DLD1 (cell line): ENCODE measurements around the gene RPP21.

ENCODE experiments used
- in situ Hi-C: cut with HindIII; loops from 2 replicates; pipeline ENCODE4 v1.10.0; 2017; ENCODE audit warnings: low sequenced_read_pairs

Gene RPP21

DNA sequence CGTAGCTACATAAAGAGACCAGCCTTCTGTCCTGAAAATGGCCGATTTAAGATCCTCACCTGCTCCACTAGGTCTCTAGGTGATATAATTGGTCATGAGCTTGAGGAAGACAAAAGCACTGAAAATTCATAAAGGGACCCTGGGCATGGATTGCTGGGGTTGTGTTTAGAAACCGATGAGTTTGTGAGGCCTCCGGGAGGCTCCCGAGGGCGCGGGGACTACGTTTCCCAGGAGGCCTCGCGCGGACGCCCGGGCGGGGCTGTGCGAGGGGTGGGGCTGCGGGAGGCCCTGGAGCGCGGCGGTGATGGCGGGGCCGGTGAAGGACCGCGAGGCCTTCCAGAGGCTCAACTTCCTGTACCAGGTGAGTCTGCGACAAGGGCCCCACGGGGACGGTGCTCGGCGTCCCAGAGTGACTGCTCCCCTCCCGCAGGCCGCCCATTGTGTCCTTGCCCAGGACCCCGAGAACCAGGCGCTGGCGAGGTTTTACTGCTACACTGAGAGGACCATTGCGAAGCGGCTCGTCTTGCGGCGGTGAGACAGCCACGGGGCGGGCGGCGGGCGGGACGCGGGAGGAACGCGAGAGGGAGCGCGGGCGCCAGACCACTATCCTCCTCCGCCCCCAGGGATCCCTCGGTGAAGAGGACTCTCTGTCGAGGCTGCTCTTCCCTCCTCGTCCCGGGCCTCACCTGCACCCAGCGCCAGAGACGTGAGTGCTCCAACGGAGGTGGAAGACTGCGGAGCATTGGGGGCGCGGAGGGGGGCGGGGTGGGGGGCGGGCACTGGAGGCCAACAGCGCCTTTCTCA, at the start of gene RPP21:
TSS of gene RPP21 (plus strand) at position 289 of the 804 bp plus-strand sequence. CDS start at position 305, 16 bp downstream.
- in situ Hi-C loops, result no loop called here

DNA sequence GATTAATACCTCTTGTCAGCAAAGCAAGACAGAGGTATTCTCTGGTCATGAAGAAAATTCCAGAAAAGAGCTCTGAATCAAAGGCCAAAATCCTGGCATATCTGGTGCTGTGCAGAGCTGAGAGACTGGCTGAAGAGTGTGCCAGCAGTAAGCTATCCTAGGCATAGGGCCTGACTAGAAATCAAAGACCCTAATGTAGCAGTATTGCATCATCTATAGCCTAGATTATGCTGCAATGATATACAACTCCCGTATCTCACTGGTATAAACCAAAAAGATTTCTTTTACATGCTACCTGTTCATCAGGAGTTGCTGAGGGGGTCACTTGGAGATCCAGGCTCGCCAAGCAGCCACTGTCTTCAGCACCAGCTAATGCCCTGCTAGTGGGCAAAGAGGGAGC, 49.1 kb upstream of the RPP21 start:
- in situ Hi-C loops, result no loop called here

DNA sequence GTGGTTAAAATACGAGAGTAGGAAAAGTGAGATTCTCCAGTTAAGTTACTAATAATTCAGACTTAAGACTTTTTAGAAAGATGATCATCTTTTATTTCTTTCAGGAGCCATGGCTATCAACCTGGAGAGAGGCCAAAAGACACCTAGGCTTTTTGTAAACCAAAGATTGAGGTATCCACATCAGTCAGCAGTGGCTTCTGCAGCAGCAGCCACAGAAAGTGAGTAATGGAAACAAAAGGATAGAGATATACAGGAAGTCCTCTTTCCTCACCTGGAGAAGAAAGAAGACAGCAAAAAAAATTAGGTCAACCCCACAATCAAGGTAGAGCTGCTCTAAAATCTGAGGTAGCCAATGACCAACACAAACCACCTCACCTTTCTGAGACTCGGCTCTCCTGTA, 41.0 kb upstream of the RPP21 start:
- in situ Hi-C loops, result no loop called here

DNA sequence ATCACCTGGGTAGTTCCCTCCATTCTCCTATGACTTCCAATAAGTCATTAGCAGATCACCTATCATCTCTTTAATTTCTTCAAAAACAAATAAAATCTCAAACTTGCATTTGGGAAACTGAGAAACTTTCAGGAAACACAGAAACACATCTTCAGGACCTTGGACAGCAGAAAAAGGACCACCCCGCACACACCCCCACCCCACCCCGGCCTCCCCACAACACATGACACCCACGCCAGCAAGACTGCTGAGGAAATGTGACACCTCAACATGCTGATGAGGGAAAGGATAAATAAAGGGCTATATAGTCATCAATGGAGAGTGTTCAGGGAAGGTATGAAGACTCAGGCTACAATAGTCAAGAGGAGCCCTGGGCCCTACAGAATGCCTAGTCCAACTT, 33.9 kb upstream of the RPP21 start:
- in situ Hi-C loops, result no loop called here

DNA sequence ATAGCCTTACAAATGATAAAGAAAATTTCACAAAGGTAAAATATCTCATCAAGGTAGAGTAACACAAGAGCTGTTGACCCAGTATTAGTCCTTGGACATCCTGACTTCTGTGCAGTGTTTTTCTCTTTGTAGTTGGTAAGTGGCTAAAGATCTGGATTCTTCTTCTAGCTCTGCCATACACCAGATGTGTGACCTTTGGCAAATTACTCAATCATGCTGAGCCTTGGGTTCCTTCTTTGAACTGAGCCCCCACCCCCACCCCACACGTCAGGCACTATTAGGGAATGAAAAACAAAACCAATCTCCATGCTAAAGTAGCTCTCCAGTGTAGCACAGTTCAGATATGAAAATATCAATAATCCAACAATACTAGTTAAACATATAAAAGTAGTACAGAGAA, 33.3 kb upstream of the RPP21 start:
- in situ Hi-C loops, result no loop called here

DNA sequence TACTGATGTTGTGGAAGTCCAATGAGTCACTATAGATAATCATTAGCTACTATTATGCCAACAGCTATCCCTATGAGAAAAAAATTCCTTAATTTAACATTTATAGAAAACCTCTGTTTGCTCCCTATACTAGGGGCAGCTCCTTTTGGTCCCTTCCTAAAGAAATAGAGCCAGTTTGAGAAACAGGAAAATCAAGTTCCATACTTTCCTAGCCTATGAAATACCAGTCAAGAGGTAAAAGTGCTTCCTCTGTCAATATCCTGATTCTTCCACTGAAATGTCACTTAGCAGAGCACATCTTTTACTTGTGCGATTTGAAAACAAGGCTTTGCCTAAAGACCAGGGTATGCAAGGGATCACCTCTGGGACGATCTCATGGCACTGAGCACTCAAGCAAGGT, 32.7 kb upstream of the RPP21 start:
- in situ Hi-C loops, result no loop called here

DNA sequence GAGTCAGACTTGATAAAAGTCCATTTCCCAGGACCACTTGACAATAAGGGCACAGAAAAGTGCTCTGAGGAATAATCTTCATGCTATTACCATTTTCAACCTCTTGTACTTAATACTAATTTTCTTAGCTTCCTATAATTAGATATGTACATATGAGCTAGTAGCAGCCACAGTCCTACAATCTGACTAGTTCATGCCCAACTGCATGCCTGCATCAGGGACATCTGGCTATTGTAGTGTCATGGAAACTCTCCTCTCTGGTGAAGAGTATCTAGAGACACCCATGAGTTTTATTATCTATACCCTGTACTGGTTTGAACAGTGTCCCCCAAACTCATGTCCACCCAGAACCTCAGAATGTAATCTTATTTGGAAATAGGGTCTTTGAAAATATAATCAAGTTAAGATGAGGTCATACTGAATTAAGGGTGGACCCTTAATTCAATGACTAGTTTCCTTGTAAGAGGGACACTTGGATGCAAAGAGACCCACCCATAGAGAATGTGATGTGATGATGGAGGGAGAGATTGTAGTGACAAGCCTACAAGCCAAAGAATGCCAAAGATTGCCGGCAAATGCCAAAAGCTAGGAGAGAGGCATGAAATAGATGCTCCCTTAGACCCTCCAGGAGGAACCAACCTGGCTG, 32.2 kb upstream of the RPP21 start:
- in situ Hi-C loops, result no loop called here

DNA sequence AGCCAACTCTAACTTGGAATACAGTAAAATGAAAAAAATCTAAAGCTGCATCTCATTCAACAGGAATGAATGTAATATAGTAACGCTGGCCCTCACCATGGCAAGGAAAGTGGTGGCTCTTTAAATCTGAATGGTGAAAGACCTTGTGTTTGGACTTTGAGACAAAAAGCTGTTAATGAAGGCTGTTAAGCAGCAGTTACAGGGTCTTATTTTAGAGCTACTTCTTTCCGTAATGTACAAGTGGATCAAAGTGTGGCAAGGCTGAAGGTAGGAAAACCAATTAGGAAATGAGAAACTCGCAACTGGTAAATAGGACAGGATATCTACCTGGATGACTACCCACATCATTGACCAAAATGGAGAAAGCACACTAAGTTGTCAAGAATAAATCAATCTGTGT, 29.8 kb upstream of the RPP21 start:
- in situ Hi-C loops, result no loop called here

DNA sequence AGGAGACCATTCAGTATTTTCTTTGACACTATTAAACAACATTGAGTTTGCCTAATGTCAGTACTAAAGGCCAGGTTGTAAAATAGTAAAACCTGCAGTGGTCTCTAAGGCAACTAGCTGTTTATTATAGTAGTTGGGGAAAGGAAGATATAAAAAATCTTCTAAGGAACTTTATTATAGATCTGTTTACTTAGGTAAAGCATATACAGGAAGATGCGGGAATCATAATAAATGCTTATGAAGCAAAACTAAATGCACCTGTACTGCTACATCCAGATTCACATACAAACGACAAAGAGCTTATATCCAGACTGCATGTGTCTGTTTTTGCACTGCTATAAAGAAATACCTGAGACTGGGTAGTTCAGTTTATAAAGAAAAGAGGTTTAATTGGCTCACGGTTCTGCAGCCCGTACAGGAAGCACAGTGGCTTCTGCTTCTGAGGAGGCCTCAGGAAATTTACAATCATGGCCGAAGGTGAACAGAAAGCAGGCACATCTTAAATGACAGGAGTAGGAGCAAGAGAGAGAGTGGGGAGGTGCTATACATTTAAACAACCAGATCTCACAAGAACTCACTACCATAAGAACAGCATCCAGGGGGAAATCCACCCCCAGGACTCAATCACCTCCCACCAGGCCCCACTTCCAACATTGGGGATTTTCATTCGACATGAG, 26.9 kb upstream of the RPP21 start:
- in situ Hi-C loops, result no loop called here

DNA sequence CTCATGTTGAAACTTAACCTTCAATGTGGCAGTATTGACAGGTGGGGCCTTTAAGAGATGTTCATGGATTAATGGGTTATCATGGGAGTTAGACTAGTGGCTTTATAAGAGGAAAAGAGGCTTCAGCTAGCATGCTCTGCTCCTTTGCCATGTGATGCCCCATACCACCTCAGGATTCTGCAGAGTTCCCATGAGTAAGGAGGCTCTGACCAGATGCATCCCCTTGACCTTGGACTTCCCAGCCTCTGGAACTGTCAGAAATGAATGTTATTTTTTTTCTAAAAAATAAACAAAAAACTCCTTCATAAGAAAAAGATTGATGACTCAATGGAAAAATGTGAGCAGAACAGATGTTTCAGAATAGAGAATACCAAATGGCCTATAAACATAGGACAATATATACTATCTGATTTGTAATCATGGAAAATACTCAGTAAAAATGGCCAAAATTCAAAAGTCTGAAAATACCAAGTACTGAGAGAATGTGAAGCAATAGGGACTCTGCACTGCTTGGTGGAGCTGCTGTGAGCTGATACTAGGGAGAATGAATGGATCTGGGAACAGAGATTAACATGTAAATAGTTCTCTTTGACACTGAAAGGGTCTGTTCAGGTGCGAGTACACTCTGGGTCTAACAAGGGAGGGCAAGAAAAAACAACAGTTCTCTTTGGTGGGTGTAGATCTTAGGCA, 25.7 kb upstream of the RPP21 start:
- in situ Hi-C loops, result no loop called here

DNA sequence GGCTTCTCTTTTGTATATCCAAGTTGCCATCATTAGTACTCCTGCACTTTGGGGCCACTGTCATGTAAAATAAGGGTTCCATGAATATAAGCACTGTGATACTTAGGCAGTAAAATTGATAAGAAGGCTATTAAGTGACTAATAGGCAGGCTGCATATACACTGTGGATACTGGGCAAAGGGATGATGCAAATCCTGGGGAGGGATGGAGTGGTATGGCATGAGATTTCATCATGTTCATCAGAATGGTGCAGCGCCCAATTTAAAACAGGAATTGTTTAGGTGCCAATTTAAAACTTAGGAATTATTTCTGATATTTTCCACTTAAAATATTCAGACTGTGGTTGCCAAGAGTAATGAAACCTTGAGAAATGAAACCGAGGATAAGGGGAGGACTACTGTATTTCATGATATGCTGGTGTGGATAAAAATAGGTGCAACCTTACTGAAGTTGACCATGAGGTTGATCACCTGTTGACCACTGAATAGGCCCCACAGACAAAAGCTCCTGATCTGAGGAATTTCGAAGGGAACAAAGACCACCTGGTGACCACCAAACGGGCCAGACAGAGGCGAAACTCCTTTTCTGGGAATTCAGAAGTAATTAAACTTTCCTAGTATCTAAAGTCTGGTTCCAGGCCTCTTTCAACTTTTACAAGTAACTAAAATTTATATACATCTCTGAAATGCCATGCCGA, 23.1 kb upstream of the RPP21 start:
- in situ Hi-C loops, result no loop called here

DNA sequence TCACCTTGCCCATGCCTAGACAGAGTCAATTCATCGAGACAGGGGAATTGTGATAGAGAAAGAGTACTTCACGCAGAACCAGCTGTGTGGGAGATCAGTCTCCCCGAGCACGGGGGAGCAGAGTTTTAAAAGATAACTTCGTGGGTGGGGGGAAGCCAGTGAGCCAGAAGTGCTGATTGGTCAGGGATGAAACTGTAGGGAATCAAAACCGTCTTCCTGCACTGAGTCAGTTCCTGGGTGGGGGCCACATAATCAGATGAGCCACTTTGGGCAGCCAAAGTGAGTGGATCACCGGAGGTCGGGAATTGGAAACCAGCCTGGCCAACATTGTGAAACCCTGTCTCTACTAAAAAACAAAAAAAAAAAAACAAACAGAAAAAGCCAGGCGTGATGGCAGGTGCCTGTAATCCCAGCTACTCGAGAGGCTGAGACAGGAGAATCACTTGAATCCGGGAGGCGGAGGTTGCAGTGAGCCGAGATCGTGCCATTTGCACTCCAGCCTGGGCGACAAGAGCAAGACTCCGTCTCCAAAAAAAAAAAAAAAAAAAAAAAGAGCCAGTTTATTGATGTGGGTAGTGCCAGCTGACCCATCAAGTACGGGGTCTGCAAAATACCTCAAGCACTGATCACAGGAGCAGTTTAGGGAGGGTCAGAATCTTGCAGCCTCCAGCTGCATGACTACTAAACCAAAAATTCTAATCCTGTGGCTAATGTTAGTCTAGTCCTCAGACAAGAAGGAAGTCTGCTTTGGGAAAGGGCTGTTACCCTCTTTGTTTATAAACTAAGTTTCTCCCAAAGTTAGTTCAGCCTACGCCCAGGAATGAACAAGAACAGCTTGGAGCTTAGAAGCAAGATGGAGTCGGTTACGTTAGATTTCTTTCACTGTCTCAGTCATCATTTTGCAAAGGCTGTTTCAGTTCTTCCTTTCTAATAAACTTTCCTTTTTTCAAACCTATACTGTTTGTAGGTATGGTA, 22.1 kb upstream of the RPP21 start:
- in situ Hi-C loops, result no loop called here

DNA sequence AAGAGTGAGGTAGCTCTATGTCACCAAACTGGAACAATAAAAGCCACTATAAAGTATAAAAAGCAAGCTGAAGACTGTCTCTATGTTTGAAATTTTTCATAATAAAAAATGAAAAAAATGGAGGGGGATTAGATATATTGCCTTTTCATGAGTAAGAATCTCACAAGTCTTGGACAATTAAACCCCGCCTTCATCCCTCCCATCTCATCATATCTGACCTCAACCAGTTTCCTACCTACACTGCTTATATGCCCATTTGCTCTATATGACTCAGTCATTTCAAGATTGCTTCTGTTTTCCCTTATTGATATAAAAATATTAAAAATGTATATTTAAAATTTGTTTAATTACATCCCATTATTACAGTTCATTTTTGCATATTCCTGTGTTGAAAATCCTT, 21.1 kb upstream of the RPP21 start:
- in situ Hi-C loops, result no loop called here

DNA sequence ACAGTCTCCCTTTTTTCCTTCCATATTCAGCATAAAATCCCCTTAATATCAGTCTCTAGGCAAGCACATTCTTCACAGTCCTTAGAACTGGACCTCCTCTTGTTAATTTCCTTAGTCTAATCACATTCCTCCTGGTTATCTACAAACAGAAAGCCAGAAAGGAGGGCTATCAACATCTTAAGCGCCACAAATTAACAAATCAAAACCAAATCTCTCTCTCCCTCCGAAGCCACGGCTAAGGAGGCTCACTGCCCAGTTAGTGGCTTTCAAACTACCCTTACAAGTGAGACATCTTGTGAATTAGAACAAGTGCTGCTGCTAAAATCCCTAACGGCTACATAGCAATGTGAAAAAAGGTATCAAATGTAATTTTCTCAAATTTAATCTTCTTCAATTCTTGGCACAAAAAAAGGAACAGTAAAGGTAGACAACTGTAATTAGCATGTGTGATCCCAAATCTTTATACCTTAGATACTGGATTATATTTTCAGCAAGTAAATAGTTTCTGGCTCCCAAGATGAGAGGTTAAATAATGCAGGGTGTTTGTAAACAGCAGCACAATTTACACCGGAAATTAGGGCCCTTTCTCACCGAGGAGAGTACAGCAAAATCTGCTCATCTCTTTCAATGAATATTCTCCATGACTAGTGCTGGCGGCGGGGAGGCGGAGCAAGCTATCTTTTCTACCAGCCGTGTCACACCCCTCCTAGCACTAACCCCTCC, 19.6 kb upstream of the RPP21 start:
- in situ Hi-C loops, result no loop called here

DNA sequence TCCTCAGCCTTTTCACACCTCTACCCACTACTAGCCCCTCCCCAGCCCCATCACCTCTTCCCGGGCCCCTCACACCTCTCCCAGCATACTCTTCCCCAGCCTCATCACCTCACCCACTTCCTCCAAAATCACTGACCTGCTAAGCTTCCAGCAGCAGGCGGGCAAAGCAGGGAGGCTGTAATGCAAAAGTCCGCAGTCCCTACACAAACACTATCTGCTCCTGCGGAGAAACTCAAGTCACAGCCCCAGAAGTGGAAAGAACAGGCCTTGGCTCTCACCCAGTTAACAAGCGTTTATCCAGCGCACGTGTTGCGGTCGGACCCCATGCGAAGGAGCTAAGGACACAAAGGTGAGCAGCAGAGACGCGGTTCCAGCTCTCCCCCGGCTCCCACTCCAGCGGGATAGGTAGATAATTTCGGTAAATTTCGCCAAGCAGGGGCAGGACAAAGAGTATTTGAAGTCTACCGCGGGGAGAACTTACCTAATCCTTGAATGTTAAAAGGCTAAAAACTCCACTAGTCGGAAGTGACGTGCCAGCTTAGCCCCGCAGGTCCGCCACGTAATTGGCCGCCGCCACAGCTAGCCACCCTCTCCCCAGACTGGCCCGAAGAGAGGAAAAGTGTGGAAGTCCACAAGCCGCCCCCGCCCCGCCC, 19.0 kb upstream of the RPP21 start:
- in situ Hi-C loops, result no loop called here

DNA sequence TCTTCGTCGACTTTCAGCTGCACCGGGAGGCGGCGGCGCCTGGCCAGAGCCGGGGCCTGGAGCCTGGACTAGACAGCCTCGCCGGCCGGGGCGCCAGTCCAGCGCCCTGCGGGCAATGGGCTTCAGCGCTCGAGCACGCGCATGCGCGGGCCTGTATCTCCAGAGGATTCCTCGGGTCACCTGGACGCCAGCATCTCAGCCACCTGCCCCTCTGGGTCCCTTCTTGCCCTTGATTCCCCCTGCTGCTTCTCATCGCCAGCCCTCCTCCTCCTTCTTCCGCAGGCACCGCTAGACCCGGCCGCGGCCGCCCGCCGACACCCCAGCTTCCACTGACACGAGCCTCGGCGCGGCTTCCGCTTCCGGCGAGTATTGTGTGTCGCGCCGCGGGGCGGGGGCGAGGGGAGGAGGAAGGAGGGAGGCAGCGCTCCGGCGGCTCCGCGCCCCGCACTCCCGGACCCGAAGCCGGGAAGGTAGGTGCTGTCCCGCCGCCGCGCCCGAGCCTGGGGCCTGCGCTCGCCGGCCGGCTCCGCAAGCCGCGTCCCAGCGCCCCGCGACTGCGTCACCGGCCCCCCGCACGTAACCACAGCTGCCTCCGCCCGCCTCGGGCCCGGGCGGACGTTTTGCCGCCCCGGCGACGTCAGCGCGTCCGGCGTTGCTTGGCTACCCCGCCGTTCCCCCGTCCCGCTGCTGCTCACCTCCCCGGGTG, 18.3 kb upstream of the RPP21 start, which contains the start of gene TRIM39:
TSS of gene TRIM39 (plus strand) at position 402 of the 706 bp plus-strand sequence. CDS start 2,391 bp downstream, outside the sequence.
- in situ Hi-C loops, result no loop called here

DNA sequence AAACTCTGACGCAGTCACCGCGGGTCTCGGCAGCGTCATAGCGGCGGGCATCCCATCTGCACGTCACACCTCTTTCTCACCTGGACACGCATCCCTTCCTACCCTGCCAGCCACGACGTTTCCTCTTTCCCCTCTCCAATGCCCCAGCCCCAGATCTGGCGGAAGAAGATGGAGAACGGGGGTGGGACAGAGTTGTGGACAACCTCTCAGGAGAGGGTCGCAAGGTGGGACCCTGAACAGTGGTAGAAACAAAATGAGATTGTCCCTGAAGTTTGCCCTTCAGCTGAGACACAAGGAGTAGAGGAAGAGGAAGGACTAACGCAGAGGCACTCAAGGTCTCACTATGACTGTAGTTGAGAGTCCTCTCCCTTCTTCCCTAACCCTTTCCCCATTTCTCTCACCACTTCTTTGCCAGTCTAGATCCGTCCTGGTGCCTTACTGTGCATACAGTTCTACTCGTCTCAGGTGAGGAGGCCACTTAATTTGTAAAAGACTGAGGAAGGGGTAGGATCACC, 17.7 kb upstream of the RPP21 start:
- in situ Hi-C loops, result no loop called here

DNA sequence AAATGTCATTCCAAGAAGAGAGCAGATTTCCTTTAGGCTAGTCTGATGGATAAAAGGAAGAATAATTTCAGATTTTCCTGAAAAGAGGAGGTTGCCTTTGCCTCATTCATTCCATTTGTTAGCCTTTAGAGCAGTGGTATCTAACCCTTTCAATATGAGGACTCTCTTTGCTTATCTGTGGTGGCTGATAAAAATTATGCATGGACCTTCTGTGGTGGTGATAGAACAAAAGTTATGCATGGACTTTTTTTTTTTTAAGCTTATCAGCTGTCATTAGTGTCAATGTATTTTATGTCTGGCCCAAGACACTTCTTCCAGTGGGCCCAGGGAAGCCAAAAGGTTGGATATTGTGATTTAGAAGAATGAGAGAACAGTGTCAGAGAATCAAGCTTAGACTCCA, 16.6 kb upstream of the RPP21 start:
- in situ Hi-C loops, result no loop called here
